ENCODE measurements around the gene TRIM68. TPM values are rescaled to one million over a fixed set of nuclear protein-coding genes. Genes with fewer than 3 reads are reported as not detected.
A peak's percentile ranks its signal among the peaks of the same experiment; 100 is the strongest.

Gene TRIM68
- total and polyA plus RNA-seq, 4 donors = 2.6 to 11.2 (median 5.4) TPM

- 81% methylated on average over 8 of the region's 8 CpGs for WGBS
- peaks cover 2 to 19% (median 15%) of the 10 kb centered on the region in 4 donors for H3K4me1 ChIP-seq (ENCODE audit: control insufficient read depth in 4 of 4, insufficient read depth in 4 of 4, low read length in 3 of 4)
These were observed 56.6 kb downstream of the TRIM68 start for GRCh38 chr11:4551346-4551979.

More at GRCh38 chr11:4551346-4551979, 56.6 kb downstream of the TRIM68 start:
- H3K27ac ChIP-seq (ENCODE audit: low read depth in 1 of 2, low read length in 2 of 2) = no peak overlapping the region
- TF ChIP-seq HNF4G (IDR thresholded peaks at IDR 0.05) (no peak), ZBTB33 (IDR thresholded peaks at IDR 0.05) (no peak), FOXA2 (IDR thresholded peaks at IDR 0.05) (no peak), RAD21 (IDR thresholded peaks at IDR 0.05) (peak; percentile 68 to 76), TAF1 (conservative IDR thresholded peaks at IDR 0.05) (no peak), ATF3 (IDR thresholded peaks at IDR 0.05) (no peak), YY1 (IDR thresholded peaks at IDR 0.05) (no peak), REST (IDR thresholded peaks at IDR 0.05) (no peak), CTCF (IDR thresholded peaks at IDR 0.05; ENCODE audit: low read depth, low read length, missing input control) (peak; percentile 59), JUND (IDR thresholded peaks at IDR 0.05) (no peak)
- no peaks in the 10 kb centered on the region for H3K27me3 ChIP-seq (ENCODE audit: control insufficient read depth in 4 of 4, insufficient read depth in 4 of 4, low read length in 3 of 4)
- H3K9ac ChIP-seq (ENCODE audit: low read depth in 1 of 2, low read length in 2 of 2) = no peak overlapping the region
- no peaks in the 10 kb centered on the region for H3K36me3 ChIP-seq (ENCODE audit: control insufficient read depth in 4 of 4, insufficient read depth in 3 of 4, low read depth in 1 of 4, low read length in 3 of 4)
- no peak overlapping the region for H3K4me3 ChIP-seq (ENCODE audit: low read depth in 1 of 3, low read length in 3 of 3)
- no peak for DNase-seq (ENCODE audit: low spot score)
- no peaks in the 10 kb centered on the region for H3K9me3 ChIP-seq (ENCODE audit: control insufficient read depth in 4 of 4, low read length in 3 of 4)

Other genes starting within 250 kb of the TRIM68 start
- gene OR52B4, start 239.8 kb downstream of the TRIM68 start, total RNA-seq = not detected
- not detected for gene OR52B4, start 239.8 kb downstream of the TRIM68 start, polyA plus RNA-seq
- gene TRIM21, start 214.5 kb downstream of the TRIM68 start, total RNA-seq = 10 to 100 TPM; 11.5 to 14.9 TPM
- 10 to 100 TPM in 1 of 2 donors, 1 to 10 TPM in 1; 8.0 to 13.4 TPM for gene TRIM21, start 214.5 kb downstream of the TRIM68 start, polyA plus RNA-seq
- gene OR52K2, start 158.9 kb downstream of the TRIM68 start, total RNA-seq = not detected
- under 1 TPM in 1 of 2 donors, not detected in 1; 0.15 TPM for gene OR52K2, start 158.9 kb downstream of the TRIM68 start, polyA plus RNA-seq
- under 1 TPM in 1 of 2 donors, not detected in 1; under 0.01 TPM for gene OR52K1, start 125.6 kb downstream of the TRIM68 start, total RNA-seq
- gene OR52K1, start 125.6 kb downstream of the TRIM68 start, polyA plus RNA-seq = not detected
- gene OR52M1, start 63.0 kb downstream of the TRIM68 start, total RNA-seq = not detected
- not detected for gene OR52M1, start 63.0 kb downstream of the TRIM68 start, polyA plus RNA-seq
- under 1 TPM in 1 of 2 donors, not detected in 1; under 0.01 TPM for gene OR52I2, start 26.5 kb downstream of the TRIM68 start, total RNA-seq
- gene OR52I2, start 26.5 kb downstream of the TRIM68 start, polyA plus RNA-seq = not detected
- gene OR52I1, start 14.2 kb downstream of the TRIM68 start, total RNA-seq = not detected
- not detected for gene OR52I1, start 14.2 kb downstream of the TRIM68 start, polyA plus RNA-seq
- not detected for gene OR51D1, start 29.2 kb upstream of the TRIM68 start, total RNA-seq
- gene OR51D1, start 29.2 kb upstream of the TRIM68 start, polyA plus RNA-seq = not detected
- gene OR51E1, start 35.8 kb upstream of the TRIM68 start, total RNA-seq = under 1 TPM; 0.05 to 0.08 TPM
- gene OR51E1, start 35.8 kb upstream of the TRIM68 start, polyA plus RNA-seq = not detected
- gene OR51E2, start 89.6 kb upstream of the TRIM68 start, total RNA-seq = not detected
- gene OR51E2, start 89.6 kb upstream of the TRIM68 start, polyA plus RNA-seq = not detected
- gene MMP26, start 96.6 kb upstream of the TRIM68 start, total RNA-seq = not detected
- not detected for gene MMP26, start 96.6 kb upstream of the TRIM68 start, polyA plus RNA-seq
- not detected for gene OR51F1, start 161.7 kb upstream of the TRIM68 start, total RNA-seq
- gene OR51F1, start 161.7 kb upstream of the TRIM68 start, polyA plus RNA-seq = not detected
- gene OR52R1, start 196.1 kb upstream of the TRIM68 start, total RNA-seq = not detected
- not detected for gene OR52R1, start 196.1 kb upstream of the TRIM68 start, polyA plus RNA-seq
- not detected for gene OR51F2, start 213.1 kb upstream of the TRIM68 start, total RNA-seq
- gene OR51F2, start 213.1 kb upstream of the TRIM68 start, polyA plus RNA-seq = not detected
- not detected for gene OR51S1, start 241.0 kb upstream of the TRIM68 start, total RNA-seq
- not detected for gene OR51S1, start 241.0 kb upstream of the TRIM68 start, polyA plus RNA-seq

Data from liver (tissue), 9 donors.